IMR-90 (cell line): ENCODE measurements around the gene TRHDE. TPM values are rescaled to one million over a fixed set of nuclear protein-coding genes. Genes with fewer than 3 reads are reported as not detected.

Experiments
- ATAC-seq: fragments of 200-7000 bp; cut with Tn5 transposase; 2 replicates; pipeline ENCODE4 v1.9.1; 2020; ENCODE audit warnings: low read depth, mild to moderate bottlenecking, moderate library complexity
- BruUV-seq: library from RNA; stranded (reverse); fragments of 400-500 nt; replicated peaks from 2 replicates; lab custom pipeline; 2021; lab: Mats Ljungman, UMichigan
- CTCF ChIA-PET: fragments of 300-600 bp; formaldehyde crosslinking; extraction: SDS; loops from one replicate; lab custom pipeline; 2021; ENCODE audit warnings: antibody characterized with exemption; lab: Yijun Ruan, JAX
- POLR2A ChIA-PET: fragments of 300-600 bp; sonication (Branson Sonifier 250); formaldehyde crosslinking; loops from one replicate; lab custom pipeline; 2022; ENCODE audit warnings: antibody characterized with exemption; ENCODE audit not compliant: unreplicated experiment; lab: Charles Lee
- DNase-seq: peaks from one replicate; pipeline ENCODE4 v3.0.0; 2013
- H2AFZ ChIP-seq: replicated peaks from 2 replicates; pipeline ENCODE3; 2013; ENCODE audit warnings: low read length, mild to moderate bottlenecking; ENCODE audit not compliant: poor library complexity
- H2AK5ac ChIP-seq: 2 replicates; pipeline ENCODE4 v1.6.1; 2013; ENCODE audit warnings: low read depth, low read length, inconsistent platforms
- H2AK9ac ChIP-seq: replicated peaks from 2 replicates; pipeline ENCODE3; 2013; ENCODE audit warnings: mild to moderate bottlenecking, low read depth, low read length, moderate library complexity; ENCODE audit not compliant: poor library complexity
- H2BK120ac ChIP-seq: 2 replicates; pipeline ENCODE4 v1.6.1; 2013; ENCODE audit warnings: low read depth, low read length, inconsistent platforms
- H2BK15ac ChIP-seq: 3 replicates; pipeline ENCODE4 v1.6.1; 2013; ENCODE audit warnings: low read depth, low read length, inconsistent platforms
- H2BK20ac ChIP-seq: 2 replicates; pipeline ENCODE4 v1.6.1; 2013; ENCODE audit warnings: low read depth, mild to moderate bottlenecking, inconsistent platforms, low read length, moderate library complexity
- H2BK5ac ChIP-seq: 2 replicates; pipeline ENCODE4 v1.6.1; 2013; ENCODE audit warnings: mild to moderate bottlenecking, low read depth, low read length, inconsistent platforms; ENCODE audit not compliant: poor library complexity, severe bottlenecking
- H3K14ac ChIP-seq: replicated peaks from 2 replicates; pipeline ENCODE4 v1.6.1; 2013; ENCODE audit warnings: low read depth, low read length, inconsistent platforms
- H3K18ac ChIP-seq: 2 replicates; pipeline ENCODE4 v1.6.1; 2013; ENCODE audit warnings: low read depth, low read length, control low read depth
- H3K23ac ChIP-seq: 2 replicates; pipeline ENCODE4 v1.6.1; 2013; ENCODE audit warnings: low read depth, low read length, inconsistent platforms
- H3K27ac ChIP-seq: 2 replicates; pipeline ENCODE4 v1.5.1; 2013; ENCODE audit warnings: mild to moderate bottlenecking, control low read depth, low read length; ENCODE audit not compliant: insufficient read depth
- H3K27me3 ChIP-seq: 2 replicates; pipeline ENCODE4 v1.6.1; 2013; ENCODE audit warnings: low read length; ENCODE audit not compliant: control insufficient read depth, insufficient read depth
- H3K36me3 ChIP-seq: 2 replicates; pipeline ENCODE4 v1.6.1; 2013; ENCODE audit warnings: low read length, mixed read lengths; ENCODE audit not compliant: control insufficient read depth, insufficient read depth
- H3K4ac ChIP-seq: 2 replicates; pipeline ENCODE4 v1.6.1; 2013; ENCODE audit warnings: low read depth, low read length, inconsistent platforms
- H3K4me1 ChIP-seq: 2 replicates; pipeline ENCODE4 v1.6.1; 2013; ENCODE audit warnings: low read length, mixed read lengths; ENCODE audit not compliant: control insufficient read depth, insufficient read depth
- H3K4me2 ChIP-seq: 2 replicates; pipeline ENCODE4 v1.6.1; 2013; ENCODE audit warnings: low read depth, mild to moderate bottlenecking, control low read depth, low read length, moderate library complexity
- H3K4me3 ChIP-seq: 2 replicates; pipeline ENCODE4 v1.5.1; 2013; ENCODE audit warnings: low read depth, mild to moderate bottlenecking, control low read depth, low read length, moderate library complexity; ENCODE audit not compliant: insufficient read depth
- H3K56ac ChIP-seq: 2 replicates; pipeline ENCODE4 v1.6.1; 2013; ENCODE audit warnings: low read length, inconsistent platforms; ENCODE audit not compliant: insufficient read depth; ENCODE audit errors: extremely low read depth
- H3K79me1 ChIP-seq, 2 experiments: 2 replicates each; pipeline ENCODE4 v1.6.1; 2013; ENCODE audit warnings: low read length in 2 of 2, inconsistent platforms in 1 of 2, low read depth in 1 of 2
- H3K9ac ChIP-seq: 2 replicates; pipeline ENCODE4 v1.6.1; 2013; ENCODE audit warnings: low read depth, low read length, control low read depth
- H3K9me1 ChIP-seq: 2 replicates; pipeline ENCODE4 v1.6.1; 2013; ENCODE audit warnings: low read length, inconsistent platforms; ENCODE audit not compliant: insufficient read depth
- H3K9me3 ChIP-seq: 2 replicates; pipeline ENCODE4 v1.6.1; 2013; ENCODE audit warnings: low read length; ENCODE audit not compliant: control insufficient read depth, insufficient read depth
- H4K20me1 ChIP-seq: 2 replicates; pipeline ENCODE4 v1.6.1; 2013; ENCODE audit warnings: low read length, inconsistent platforms; ENCODE audit not compliant: insufficient read depth
- H4K5ac ChIP-seq: 2 replicates; pipeline ENCODE4 v1.6.1; 2013; ENCODE audit warnings: mild to moderate bottlenecking, low read depth, low read length, control low read depth
- H4K8ac ChIP-seq, 2 experiments: 2 replicates each; pipeline ENCODE4 v1.6.1; 2013; ENCODE audit warnings: low read depth in 2 of 2, low read length in 2 of 2, control low read depth in 1 of 2, inconsistent platforms in 1 of 2
- H4K91ac ChIP-seq: 2 replicates; pipeline ENCODE4 v1.6.1; 2013; ENCODE audit warnings: low read depth, low read length, inconsistent platforms; ENCODE audit not compliant: insufficient read depth
- BHLHE40 ChIP-seq: fragments of 150-350 bp; IDR thresholded peaks from 2 replicates; pipeline ENCODE4 v1.6.1; 2016; ENCODE audit warnings: mild to moderate bottlenecking, low read depth, low read length
- CEBPB ChIP-seq: IDR thresholded peaks from 2 replicates; pipeline ENCODE4 v1.6.1; 2012; ENCODE audit warnings: low read depth, low read length, improper control_type of control experiment
- CHD1 ChIP-seq: IDR thresholded peaks from 2 replicates; pipeline ENCODE4 v1.6.1; 2012; ENCODE audit warnings: low read depth, low read length, improper control_type of control experiment
- CTCF ChIP-seq: conservative IDR thresholded peaks from 2 replicates; pipeline ENCODE4 v1.5.1; 2012; ENCODE audit warnings: mild to moderate bottlenecking, low read depth, low read length, improper control_type of control experiment
- FOS ChIP-seq: fragments of 150-350 bp; IDR thresholded peaks from 2 replicates; pipeline ENCODE4 v1.6.1; 2016; ENCODE audit warnings: low read depth, low read length
- MAFK ChIP-seq: IDR thresholded peaks from 2 replicates; pipeline ENCODE4 v1.6.1; 2012; ENCODE audit warnings: low read depth, low read length, improper control_type of control experiment
- NFE2L2 ChIP-seq: fragments of 150-350 bp; IDR thresholded peaks from 2 replicates; pipeline ENCODE4 v1.6.1; 2016; ENCODE audit warnings: low read depth, mild to moderate bottlenecking, low read length
- POLR2A ChIP-seq: IDR thresholded peaks from 2 replicates; pipeline ENCODE4 v1.6.1; 2012; ENCODE audit warnings: mild to moderate bottlenecking, low read depth, low read length
- RAD21 ChIP-seq: IDR thresholded peaks from 2 replicates; pipeline ENCODE4 v1.6.1; 2012; ENCODE audit warnings: low read length, improper control_type of control experiment
- RFX5 ChIP-seq: IDR thresholded peaks from 2 replicates; pipeline ENCODE4 v1.8.0; 2012; ENCODE audit warnings: low read depth, mild to moderate bottlenecking, low read length, moderate library complexity
- SMC3 ChIP-seq: fragments of 150-350 bp; IDR thresholded peaks from 2 replicates; pipeline ENCODE4 v1.6.1; 2016; ENCODE audit warnings: low read depth, mild to moderate bottlenecking, antibody characterized with exemption, low read length, moderate library complexity
- WGBS, 2 experiments: methylation state at CpG; one replicate each; pipeline versions ENCODE4 v1.1.5 to v1.1.7; 2013; ENCODE audit warnings: missing lambda C conversion rate in 2 of 2; ENCODE audit not compliant: insufficient read length in 1 of 2; ENCODE audit errors: extremely low coverage in 2 of 2; 5-methylcytosine and 5-hydroxymethylcytosine counted together
- dilution Hi-C: fragments of 300-500 bp; cut with HindIII; formaldehyde crosslinking; loops from one replicate; pipeline ENCODE4 v1.14.3; 2018; ENCODE audit warnings: low sequenced_read_pairs; ENCODE audit not compliant: unreplicated experiment
- in situ Hi-C: fragments of 300-500 bp; cut with MboI; formaldehyde crosslinking; loops from 3 replicates; pipeline ENCODE4 v1.14.3; 2019; ENCODE audit warnings: low sequenced_read_pairs, inconsistent platforms, mixed read lengths
- intact Hi-C: fragments of 100-400 bp; cut with micrococcal nuclease; formaldehyde crosslinking; loops from 2 replicates; pipeline ENCODE4 v1.10.0; 2022
- polyA plus RNA-seq, 3 experiments: library from polyadenylated mRNA; depleted of rRNA; stranded (reverse); fragments of >200 nt; gene quantifications; 2 replicates each; pipeline ENCODE4 v1.2.3, GENCODE V29; 2012; ENCODE audit warnings: low replicate concordance in 1 of 3
- total RNA-seq: library from RNA; depleted of rRNA; stranded (reverse); fragments of >200 nt; gene quantifications from 2 replicates; pipeline ENCODE4 v1.2.3, GENCODE V29; 2012
- TF ChIP-seq, protein P1 (sequence below): fragments of 150-350 bp; IDR thresholded peaks from 2 replicates; pipeline ENCODE4 v1.6.1; 2017; ENCODE audit warnings: mild to moderate bottlenecking, antibody characterized with exemption, low read length, low read depth
- TF ChIP-seq, protein P2 (sequence below): fragments of 150-350 bp; IDR thresholded peaks from 2 replicates; pipeline ENCODE4 v1.6.1; 2016; ENCODE audit warnings: low read depth, mild to moderate bottlenecking, low read length, moderate library complexity, borderline replicate concordance

TRHDE gene
- total and polyA plus RNA-seq, 2 of the 4 experiments (the other 2 are of a cell fraction) = 33.7 to 65.1 TPM

DNA sequence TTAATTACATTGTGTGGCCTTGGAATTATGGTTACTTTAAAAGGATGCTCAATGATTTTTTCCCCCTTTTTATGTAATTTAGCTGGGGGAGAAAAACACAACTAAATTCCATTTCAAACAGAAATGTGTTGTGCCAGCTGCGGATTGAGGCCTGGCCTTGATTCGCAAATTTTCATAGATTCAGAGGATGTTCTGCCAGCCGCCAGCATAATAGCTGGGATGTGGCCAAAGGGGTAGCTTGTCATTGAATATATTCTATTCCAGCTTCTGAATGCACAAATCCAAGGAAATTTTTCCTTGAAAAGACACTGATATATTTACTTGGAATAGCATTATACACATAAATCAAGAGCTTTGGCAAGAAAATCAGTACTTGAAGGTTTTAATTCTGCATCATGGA, 43.7 kb downstream of the TRHDE start:
- Histone ChIP-seq H3K79me1 (peaks cover 27 to 49% of the 10 kb centered on the region in 2 experiments), H3K9ac (no peak overlapping the region), H3K18ac (no peak overlapping the region), H4K91ac (no peak overlapping the region), H3K27ac (no peak overlapping the region), H3K4me2 (no peak overlapping the region), H4K5ac (no peak overlapping the region), H2BK120ac (no peak overlapping the region), H2BK15ac (no peak overlapping the region), H2BK5ac (no peak overlapping the region), H3K23ac (no peak overlapping the region), H4K20me1 (no peaks in the 10 kb centered on the region), H2AK5ac (no peak overlapping the region), H3K14ac (no peak overlapping the region), H3K4me1 (0 out of 2 replicates have a peak, but pooled peaks cover 2% of the 10 kb centered on the region), H2AFZ (no peak overlapping the region), H3K9me1 (peaks cover 7% of the 10 kb centered on the region; the same call in 1 of the 2 replicates), H3K36me3 (no peaks in the 10 kb centered on the region), H2BK20ac (no peak overlapping the region), H3K4me3 (no peak overlapping the region), H3K27me3 (no peaks in the 10 kb centered on the region), H3K56ac (no peak overlapping the region), H3K9me3 (no peaks in the 10 kb centered on the region), H2AK9ac (no peak overlapping the region), H3K4ac (no peak overlapping the region), H4K8ac (no peak overlapping the region)
- dilution Hi-C loops = no loop called here
- no TSS peak for BruUV-seq
- ChIA-PET POLR2A (no interaction called here), CTCF (no interaction called here)
- DNase-seq = no peak
- no CpG with 5 or more reads among the region's 3 CpGs for WGBS, 2 experiments
- intact Hi-C loops = no loop called here
- no peak for ATAC-seq
- TF ChIP-seq CTCF (no peak), RFX5 (no peak), RAD21 (no peak), BHLHE40 (no peak), SMC3 (no peak), FOS (no peak), MAFK (no peak), CEBPB (no peak), POLR2A (no peak), CHD1 (no peak), NFE2L2 (no peak)
- TF ChIP-seq, protein P1, sequence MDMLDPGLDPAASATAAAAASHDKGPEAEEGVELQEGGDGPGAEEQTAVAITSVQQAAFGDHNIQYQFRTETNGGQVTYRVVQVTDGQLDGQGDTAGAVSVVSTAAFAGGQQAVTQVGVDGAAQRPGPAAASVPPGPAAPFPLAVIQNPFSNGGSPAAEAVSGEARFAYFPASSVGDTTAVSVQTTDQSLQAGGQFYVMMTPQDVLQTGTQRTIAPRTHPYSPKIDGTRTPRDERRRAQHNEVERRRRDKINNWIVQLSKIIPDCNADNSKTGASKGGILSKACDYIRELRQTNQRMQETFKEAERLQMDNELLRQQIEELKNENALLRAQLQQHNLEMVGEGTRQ = no peak
- TF ChIP-seq, protein P2, sequence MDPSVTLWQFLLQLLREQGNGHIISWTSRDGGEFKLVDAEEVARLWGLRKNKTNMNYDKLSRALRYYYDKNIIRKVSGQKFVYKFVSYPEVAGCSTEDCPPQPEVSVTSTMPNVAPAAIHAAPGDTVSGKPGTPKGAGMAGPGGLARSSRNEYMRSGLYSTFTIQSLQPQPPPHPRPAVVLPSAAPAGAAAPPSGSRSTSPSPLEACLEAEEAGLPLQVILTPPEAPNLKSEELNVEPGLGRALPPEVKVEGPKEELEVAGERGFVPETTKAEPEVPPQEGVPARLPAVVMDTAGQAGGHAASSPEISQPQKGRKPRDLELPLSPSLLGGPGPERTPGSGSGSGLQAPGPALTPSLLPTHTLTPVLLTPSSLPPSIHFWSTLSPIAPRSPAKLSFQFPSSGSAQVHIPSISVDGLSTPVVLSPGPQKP = no peak
- in situ Hi-C loops = no loop called here
